NOMO-1 treated with dmso at 0.1 percent for 144 hours (cell line): ENCODE results near the gene CDNF.
"Not testable (repeated sequence)": the region's sequence is repeated elsewhere in the genome, so short reads cannot be mapped to it uniquely, and the experiment has no call there.

ENCODE experiments used
- DNase-seq: peaks from one replicate; lab custom pipeline; 2025; ENCODE audit not compliant: unreplicated experiment; lab: John Stamatoyannopoulos, UW

CDNF gene

DNA sequence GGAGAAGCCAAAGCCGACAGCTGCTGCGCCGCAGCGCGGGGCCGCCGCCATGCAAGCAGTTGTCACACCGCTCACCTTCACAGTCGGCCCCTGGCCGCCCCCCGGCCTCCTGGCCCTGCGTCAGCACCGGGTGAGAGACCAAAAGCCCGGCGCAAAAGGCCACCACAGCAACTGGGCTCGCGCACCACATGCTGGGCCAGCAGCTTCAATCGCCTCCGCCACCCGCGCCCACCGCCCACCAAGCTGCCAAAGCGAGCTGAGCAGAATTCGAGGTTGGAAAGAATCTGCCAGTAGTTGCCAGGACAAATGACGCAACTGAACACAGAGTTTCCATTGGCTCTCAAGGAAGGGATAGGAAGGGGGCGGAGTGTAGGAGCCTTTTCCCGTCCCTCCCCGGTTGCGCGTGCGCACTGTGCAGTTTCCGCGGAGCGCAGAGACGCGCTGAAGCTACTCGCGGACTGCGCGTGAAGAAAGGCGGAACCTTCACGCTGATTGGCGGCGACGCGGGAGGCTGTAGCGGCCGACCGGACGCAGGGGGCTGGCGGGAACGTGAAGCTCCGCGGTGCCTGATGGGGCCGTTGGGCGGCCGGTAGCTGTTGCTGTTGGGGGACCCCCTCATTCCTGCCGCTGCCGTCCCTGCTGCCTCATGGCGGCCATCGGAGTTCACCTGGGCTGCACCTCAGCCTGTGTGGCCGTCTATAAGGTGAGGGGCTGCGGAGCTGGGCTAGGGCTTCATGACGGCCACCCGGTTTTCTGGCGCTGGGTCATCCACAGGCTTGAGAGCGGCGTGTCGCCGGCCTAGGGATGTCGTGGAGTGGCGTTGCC is at the start of gene CDNF, which contains the start of the genes HSPA14 and MSANTD7:
TSS of gene CDNF (minus strand) at position 281 of the 825 bp plus-strand sequence. CDS start at position 190, 91 bp downstream.
TSS of gene HSPA14 (plus strand) at position 550 of the 825 bp plus-strand sequence. CDS start at position 647, 97 bp downstream.
TSS of gene MSANTD7 (plus strand) at position 550 of the 825 bp plus-strand sequence. CDS start 3,979 bp downstream, outside the sequence.
- peak; percentile 96 for DNase-seq

DNA sequence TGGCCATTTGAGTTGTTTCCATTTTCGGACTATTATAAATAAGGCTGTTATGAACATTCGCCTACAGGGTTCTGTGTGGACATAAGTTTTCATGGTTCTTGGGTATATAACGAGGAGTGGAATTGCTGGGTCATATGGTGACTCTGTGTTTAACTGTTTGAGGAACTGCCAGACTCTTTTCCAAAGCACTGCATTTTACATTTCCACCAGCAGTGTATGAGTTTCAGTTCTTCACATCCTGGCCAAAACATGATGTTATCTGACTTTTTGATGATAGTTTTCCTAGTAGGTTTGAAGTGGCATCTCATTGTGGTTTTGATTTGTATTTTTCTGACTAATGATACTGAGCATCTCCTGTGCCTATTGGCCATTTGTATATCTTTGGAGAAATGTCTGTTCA is 46.2 kb upstream of the CDNF start:
- DNase-seq, result no peak

DNA sequence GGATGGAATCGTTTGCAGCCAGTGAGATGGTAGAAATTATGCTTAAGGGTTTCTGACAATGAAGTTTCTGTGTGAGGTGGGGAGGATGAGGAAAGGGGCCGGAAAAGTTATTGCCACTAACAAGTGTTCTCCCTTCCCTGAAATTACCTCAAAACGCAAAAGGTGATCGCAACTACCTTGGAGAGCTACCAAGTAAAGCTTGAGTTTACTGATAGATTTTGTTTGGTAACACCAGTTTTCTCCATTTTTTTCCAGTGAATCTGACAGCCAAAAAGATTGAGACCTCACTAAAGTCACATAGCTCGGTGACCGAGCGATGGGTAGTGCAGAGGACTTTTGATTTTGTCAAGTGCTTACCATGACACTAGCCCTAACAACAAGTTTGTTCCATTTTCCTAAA is 42.4 kb upstream of the CDNF start:
- no peak for DNase-seq

DNA sequence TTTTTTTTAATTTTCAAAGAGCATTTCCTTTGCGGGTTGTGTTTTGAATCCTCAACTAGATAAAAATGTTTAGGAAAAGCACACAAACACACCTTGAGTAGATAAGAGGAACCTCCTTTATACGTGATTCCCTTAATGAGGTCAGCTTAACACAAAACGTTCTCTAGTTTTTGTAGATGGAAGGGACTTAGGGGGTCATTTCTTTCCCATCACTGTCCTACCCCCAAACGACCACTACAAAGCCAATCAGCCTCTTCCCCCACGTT is 42.0 kb upstream of the CDNF start:
- no peak for DNase-seq

DNA sequence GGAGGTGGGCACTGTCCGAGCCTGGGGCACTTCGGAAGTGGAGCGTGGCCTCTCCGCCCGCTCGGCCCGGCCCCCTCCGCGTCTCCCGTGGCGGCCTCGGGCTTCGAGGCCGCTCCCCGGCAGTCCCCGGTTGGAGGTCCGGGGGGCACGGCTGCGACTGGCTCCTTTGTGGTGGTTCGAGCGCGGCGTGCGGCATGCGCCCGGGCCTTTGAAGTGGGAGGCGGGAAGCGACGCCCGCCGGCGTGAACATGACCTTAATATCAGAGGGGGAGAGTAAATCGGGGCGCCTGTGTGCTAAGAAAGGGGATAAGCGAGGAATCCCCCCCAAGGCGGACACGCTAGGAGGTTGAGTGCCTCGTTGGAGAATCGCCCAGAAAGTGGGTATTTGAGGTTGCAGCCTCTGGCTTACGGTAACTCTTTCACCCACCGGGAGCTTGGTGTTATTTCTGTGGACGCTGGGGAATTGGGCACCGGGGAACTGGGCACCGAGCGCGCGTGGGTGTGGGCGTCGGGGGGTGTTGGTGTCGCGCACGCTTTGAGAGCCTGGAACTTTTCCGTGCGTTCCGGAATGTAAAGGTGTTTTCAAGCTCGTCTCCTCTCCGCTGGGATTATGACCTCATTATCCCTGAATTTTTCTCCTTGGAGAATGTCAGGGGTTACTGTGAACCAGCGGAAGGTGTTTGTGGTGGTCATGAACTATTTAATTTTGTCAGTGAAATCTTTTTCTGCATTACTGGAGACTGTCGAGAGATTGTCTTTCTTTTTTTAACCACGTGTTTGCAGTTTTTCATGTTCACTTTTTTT is 41.5 kb upstream of the CDNF start:
- no peak for DNase-seq

DNA sequence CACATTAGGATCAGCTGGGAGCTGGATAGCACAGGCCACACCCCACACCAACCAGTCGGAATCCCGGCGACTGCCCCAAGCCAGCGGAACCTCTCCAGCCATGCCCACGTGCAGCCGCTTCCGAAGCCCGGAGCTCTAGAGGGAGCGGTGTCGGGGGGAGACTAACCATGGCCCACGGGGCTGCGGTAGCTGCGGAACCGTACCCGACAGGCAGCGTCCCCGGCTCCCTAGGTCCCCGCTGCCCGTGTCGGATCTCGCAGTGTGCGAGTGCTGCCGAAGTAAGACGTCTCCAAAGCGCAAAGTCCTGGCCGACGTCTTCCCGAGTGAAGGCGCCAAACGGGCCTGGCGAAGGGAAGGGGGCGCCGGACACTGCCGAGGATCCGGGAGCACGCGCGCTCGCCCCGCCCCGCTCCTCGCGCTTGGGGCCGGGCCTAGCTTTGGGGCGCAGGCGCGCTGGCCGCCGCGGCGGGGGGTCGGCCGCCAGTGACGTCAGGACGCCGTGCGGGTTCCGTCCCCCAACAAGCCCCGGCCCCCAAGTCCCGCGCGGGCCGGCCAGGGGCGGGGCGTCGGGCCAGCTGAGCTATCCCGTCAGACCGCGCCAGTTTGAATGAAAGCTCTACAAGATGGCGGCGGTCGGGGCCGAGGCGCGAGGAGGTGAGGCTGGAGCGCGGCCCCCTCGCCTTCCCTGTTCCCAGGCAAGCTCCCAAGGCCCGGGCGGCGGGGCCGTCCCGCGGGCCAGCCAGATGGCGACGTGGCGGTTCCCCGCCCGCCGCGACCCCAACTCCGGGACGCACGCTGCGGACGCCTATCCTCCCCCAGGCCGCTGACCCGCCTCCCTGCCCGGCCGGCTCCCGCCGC is 40.7 kb upstream of the CDNF start, which contains the start of gene SUV39H2:
TSS of gene SUV39H2 (plus strand) at position 601 of the 858 bp plus-strand sequence. CDS start at position 624, 23 bp downstream.
- peak; percentile 84 for DNase-seq

DNA sequence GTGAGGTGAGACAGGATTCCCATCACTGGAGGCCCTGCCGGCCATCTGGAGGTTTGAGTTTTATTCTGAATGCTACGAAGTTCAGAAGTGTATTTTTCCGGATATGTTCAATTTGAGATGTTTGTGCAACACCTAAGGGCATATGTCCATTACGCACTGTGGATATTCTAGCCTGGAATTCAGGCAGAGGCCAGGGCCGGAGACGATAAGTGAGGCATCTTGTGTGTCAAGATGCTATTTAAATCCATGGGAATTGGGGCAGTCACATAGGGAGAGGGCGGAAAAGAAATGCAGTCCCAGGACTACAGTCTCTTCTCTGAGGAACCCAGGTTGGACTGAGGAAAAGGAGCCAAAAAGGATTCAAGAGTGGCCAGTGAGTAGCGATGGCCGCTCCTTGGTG is 38.9 kb upstream of the CDNF start:
- no peak for DNase-seq

DNA sequence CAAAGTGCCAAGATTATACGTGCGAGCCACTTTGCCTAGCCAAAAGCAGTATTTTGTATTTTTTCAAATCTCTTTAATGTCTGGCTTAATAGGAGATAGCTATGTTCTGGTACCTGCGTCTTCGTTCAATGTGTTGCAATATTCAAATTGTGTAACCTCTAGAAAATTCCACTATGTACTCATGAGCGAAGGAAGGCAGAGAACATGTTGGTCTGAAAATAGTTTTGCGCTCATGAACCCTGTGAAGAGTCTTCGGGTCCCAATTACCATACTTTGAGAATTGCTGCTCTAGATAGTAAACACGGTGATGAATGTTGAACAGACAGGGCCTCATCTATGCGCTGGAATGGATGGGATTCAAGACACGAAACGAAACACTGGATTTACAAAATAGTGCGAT is 38.1 kb upstream of the CDNF start:
- no peak for DNase-seq

DNA sequence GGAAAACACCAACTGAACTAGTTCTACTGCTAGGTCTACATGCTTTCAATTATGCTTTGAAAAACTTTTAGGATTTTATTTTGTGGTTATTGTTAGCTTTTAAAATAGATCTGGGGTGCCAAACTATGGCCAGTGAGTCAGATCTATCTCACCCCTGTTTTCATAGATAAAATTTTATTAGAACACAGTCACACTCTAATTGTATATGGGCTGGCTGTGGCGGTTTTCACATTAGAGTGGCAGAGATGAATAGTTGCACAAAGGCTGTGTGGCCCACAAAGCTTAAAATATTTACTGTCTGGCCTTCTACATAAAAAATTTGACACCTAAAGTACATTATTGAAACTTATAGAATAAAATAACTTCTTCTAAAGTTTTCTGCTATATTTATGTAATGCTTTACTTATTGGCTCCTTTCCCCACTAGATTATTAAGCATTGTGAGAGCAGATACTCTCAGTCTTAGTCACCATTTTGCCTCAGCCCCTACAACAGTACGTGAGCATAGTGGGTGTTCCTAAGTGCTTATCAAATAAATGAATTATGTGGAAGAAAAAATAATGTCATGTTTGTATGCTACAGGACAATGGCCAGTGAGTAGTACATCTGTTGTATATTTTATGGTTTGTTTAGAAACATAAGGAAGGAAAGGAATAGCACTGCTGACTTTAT is 35.4 kb upstream of the CDNF start:
- no peak for DNase-seq

DNA sequence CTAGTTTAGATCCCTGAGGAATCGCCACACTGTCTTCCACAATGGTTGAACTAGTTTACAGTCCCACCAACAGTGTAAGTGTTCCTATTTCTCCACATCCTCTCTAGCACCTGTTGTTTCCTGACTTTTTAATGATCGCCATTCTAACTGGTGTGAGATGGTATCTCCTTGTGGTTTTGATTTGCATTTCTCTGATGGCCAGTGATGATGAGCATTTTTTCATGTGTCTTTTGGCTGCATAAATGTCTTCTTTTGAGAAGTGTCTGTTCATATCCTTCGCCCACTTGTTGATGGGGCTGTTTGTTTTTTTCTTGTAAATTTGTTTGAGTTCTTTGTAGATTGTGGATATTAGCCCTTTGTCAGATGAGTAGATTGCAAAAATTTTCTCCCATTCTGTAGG is 27.0 kb upstream of the CDNF start:
- not testable (repeated sequence) for DNase-seq

DNA sequence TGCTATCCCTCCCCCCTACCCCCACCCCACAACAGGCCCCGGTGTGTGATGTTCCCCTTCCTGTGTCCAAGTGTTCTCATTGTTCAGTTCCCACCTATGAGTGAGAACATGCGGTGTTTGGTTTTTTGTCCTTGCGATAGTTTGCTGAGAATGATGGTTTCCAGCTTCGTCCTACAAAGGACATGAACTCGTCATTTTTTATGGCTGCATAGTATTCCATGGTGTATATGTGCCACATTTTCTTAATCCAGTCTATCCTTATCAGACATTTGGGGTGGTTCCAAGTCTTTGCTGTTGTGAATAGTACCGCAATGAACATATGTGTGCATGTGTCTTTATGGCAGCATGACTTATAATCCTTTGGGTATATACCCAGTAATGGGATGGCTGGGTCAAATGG is 26.6 kb upstream of the CDNF start:
- not testable (repeated sequence) for DNase-seq

DNA sequence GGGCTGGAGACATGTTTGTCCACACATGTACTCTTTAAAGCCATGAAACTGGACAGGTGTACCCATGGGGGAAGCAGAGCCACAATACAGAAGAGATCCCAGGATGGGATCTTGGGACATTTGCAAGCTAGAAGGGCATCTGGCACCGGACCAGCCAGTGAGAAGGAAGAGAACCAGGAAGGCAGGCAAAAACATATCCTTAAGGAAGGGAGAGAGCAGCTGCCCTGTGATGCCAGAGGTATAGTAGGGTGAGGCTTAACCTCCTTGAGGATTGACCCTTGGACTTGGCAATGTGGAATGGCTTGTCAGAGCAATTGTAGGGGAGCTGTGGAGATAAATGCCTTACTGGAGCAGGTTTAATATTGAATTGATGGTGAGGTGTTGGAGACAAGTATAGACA is 23.0 kb upstream of the CDNF start:
- no peak for DNase-seq

DNA sequence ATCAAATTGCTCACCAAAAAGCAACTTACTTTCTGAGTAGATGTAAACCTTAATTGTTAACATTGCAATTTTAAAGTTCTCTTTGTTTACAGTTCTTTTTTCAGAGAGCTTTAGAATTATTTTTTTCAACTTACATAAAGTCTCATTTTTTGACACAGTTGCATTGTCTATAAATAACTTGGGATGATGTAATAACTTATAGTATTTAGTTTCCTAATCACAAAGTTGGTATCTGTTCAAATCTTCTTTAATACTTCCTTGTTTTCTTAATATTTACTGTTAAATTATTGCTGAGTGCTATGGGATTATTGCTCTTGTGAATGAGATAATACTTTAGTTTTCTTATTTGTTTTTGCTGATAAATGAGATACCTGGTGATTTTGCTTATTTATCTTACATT is 21.9 kb upstream of the CDNF start:
- DNase-seq, result no peak

DNA sequence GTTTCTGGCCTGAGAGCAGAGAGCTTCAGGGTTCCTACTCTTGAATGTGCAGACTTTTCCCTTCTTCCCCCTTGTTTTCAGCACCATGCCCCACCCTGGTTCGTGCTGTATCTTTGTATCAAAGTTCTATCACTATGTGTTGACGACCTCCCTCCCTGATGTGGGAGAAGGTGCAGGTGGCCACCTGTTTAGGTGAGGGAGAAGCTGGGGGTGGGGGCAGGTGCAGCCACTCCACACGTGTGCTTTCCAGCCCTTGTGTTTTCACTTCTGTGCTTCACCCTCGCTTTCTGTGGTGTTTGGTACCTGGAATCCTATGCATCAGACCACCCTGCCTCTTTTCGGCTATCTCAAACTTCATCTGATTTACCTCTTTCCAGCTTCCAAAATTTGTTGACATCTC is 21.2 kb upstream of the CDNF start:
- DNase-seq, result no peak

DNA sequence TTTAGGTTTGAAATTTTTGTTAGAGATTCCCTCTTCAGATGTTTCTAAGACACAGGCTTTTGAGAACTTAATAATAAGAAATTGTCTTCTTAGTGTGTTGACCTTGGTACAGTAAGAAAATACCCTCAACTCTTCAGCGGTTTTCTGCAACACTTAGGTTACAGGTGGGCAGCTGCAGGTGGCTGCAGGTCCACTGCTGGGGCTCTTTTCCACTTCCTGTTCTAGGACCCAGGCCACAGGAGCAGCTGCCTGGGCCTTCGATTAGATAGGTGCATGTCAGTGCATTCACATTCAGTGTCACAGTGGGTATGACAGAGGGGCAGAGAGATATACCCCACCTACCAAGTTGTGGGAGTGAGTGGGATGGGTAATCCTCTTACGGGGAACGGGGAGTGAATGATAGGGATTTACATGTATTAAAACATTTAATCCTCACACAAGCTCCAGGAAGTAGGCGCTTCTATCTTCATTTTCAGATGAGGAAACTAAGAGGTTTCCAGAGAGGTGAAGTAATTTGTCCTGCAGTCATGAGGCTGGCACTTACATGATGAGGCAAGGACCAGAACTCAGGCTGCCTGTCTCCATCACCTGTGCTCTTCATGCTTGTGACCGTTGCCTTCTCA is 20.6 kb upstream of the CDNF start:
- DNase-seq, result no peak

DNA sequence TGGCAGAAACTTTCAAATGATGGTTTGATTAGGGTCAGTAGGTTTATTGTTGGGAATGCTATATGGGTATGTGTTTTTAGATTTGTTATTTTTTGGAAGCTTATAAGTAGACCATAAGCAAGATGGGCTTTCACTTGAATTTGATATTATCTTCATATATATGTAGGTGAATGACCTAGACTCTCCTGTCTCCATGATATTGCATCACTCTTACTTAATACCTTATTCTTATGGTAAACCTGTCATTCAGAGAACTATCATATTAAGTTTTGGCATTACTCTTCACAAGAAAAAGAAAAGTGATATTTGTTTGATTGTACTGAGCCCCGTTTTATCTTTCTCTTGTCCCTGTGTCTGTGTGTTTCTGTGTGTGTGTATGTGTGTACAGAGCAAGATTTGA is 17.6 kb upstream of the CDNF start:
- DNase-seq, result no peak

DNA sequence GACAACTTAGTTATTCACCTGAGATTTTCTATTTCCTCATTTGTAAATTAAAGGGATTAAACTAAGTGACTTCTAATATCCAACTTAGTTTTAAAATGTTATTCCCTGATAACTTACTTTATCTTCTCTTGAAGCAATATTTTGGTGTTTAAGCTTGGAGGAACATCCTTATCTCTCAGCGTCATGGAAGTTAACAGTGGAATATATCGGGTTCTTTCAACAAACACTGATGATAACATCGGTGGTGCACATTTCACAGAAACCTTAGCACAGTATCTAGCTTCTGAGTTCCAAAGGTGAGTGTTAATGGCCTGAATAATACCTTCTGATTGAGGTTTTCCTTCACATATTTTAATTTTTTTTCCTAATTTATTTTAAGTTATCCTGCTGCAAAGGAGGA is 14.4 kb upstream of the CDNF start:
- DNase-seq, result no peak

DNA sequence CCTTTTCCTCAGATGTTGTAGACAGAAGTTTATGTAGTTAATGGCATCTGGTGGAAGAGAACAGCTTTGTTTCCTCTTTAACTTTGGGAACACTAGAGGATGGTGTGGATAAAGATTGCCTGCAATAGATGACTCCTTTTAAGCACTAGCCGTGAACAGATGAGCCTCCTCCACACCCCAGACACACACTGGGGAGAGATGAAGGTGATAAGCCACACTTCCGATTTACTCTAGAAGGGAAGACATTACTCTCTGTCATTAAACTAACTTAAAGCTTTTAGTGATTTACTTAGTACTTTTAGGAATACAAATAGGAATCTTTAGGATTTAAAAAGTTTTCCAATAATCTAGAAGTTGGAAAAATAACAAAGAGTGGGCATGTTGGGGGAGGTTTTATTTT is 7.1 kb upstream of the CDNF start:
- no peak for DNase-seq

DNA sequence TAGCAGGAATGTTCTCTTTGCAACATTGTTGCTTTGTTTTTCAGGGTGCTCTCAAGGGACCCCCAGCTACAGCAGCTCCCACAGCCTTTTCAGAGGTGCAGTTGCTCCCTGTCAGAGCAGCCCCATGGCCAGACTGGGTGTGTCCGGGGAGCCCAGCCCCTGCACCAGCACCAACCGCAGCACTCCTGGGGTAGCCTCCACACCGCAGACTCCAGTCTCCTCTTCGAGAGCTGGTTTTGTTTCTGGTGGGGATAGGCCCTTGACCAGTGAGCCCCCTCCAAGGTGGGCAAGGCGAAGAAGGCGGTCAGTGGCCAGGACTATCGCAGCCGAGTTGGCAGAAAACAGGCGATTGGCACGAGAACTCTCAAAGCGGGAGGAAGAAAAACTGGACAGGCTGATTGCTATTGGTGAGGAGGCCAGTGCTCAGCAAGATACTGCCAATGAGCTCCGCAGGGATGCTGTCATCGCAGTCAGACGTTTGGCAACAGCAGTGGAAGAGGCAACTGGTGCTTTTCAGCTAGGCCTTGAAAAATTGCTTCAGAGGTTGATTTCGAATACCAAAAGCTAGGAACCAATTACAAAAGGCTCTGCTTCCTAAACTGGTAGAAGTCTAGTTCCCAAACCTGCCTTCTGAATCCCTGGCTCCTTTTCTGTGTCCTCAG is 5.6 kb upstream of the CDNF start:
- no peak for DNase-seq

DNA sequence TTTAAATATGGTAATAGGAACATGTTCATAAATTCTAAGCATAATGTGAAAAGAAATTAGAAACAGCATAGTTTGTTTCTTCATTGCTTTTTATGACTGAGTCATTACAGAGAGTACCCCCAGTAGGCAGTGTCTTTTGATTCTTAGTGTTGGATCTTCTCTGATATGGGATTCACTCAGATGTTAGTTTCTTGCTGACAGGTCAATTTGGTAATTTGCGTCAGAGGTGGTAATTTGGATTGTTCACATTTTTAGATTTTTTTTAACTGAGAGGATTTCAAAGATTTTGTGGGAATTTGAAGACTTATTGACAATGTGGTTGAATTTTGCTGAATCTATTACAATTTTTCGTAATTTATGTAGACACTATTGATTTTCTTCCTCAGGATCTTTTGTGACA is 2.3 kb upstream of the CDNF start:
- no peak for DNase-seq
